HEK293 (cell line): ENCODE results near the gene RASL12.
A peak's percentile ranks its signal among the peaks of the same experiment; 100 is the strongest.

Experiments
- CTCF ChIA-PET: fragments of 350-600 bp; formaldehyde crosslinking; extraction: SDS; loops from one replicate; lab custom pipeline; 2021; ENCODE audit warnings: antibody characterized with exemption; lab: Yijun Ruan, JAX
- POLR2A ChIA-PET: fragments of 300-600 bp; formaldehyde crosslinking; extraction: SDS; loops from one replicate; lab custom pipeline; 2020; ENCODE audit warnings: antibody characterized with exemption, inconsistent platforms; lab: Yijun Ruan, JAX
- H3K27ac ChIP-seq: fragments of 200-500 bp; sonication (Bioruptor generic); 2 replicates; pipeline ENCODE4 v1.5.1; 2014; ENCODE audit warnings: low read depth, low read length, control low read depth, inconsistent platforms; ENCODE audit errors: extremely low read depth
- H3K36me3 ChIP-seq, 2 experiments: fragments of 200-500 bp in 1 of 2; sonication (Bioruptor generic) in 1 of 2; 1 replicate in 1 of 2; 2 replicates in 1 of 2; pipeline ENCODE4 v1.5.1; 2014 to 2017; ENCODE audit warnings: inconsistent platforms in 2 of 2, low read length in 2 of 2; ENCODE audit not compliant: control insufficient read depth in 2 of 2, insufficient read depth in 1 of 2
- H3K4me1 ChIP-seq: fragments of 200-500 bp; sonication (Bioruptor generic); 2 replicates; pipeline ENCODE4 v1.5.1; 2014; ENCODE audit warnings: mild to moderate bottlenecking, low read length, inconsistent platforms; ENCODE audit not compliant: control insufficient read depth, insufficient read depth
- H3K4me3 ChIP-seq: 2 replicates; pipeline ENCODE4 v1.5.1; 2011; ENCODE audit warnings: low read depth, mild to moderate bottlenecking, control low read depth, low read length, moderate library complexity
- H3K9me3 ChIP-seq: fragments of 200-500 bp; sonication (Bioruptor generic); 2 replicates; pipeline ENCODE4 v1.5.1; 2014; ENCODE audit warnings: low read depth, low read length, inconsistent platforms; ENCODE audit not compliant: control insufficient read depth, insufficient read depth
- GLI4 ChIP-seq: fragments of 450-650 bp; formaldehyde crosslinking; IDR thresholded peaks from 2 replicates; pipeline ENCODE4 v1.5.1; 2016; ENCODE audit warnings: missing biosample characterization, missing genetic modification characterization
- GLIS1 ChIP-seq: fragments of 450-650 bp; formaldehyde crosslinking; IDR thresholded peaks from 2 replicates; pipeline ENCODE4 v1.5.1; 2016; ENCODE audit warnings: missing biosample characterization, missing genetic modification characterization
- REPIN1 ChIP-seq: fragments of 450-650 bp; formaldehyde crosslinking; IDR thresholded peaks from 2 replicates; pipeline ENCODE4 v1.5.1; 2017; ENCODE audit warnings: missing biosample characterization, missing genetic modification characterization, low read depth
- ZBTB17 ChIP-seq: fragments of 450-650 bp; formaldehyde crosslinking; IDR thresholded peaks from 2 replicates; pipeline ENCODE4 v1.5.1; 2016; ENCODE audit warnings: missing biosample characterization, missing genetic modification characterization
- ZBTB48 ChIP-seq: fragments of 450-650 bp; formaldehyde crosslinking; IDR thresholded peaks from 2 replicates; pipeline ENCODE4 v1.5.1; 2016; ENCODE audit warnings: missing biosample characterization, missing genetic modification characterization
- ZFP69B ChIP-seq: fragments of 450-650 bp; formaldehyde crosslinking; IDR thresholded peaks from 2 replicates; pipeline ENCODE4 v1.5.1; 2016; ENCODE audit warnings: missing biosample characterization, missing genetic modification characterization
- ZNF157 ChIP-seq: fragments of 450-650 bp; formaldehyde crosslinking; IDR thresholded peaks from 2 replicates; pipeline ENCODE4 v1.5.1; 2016; ENCODE audit warnings: missing biosample characterization, missing genetic modification characterization
- ZNF26 ChIP-seq: fragments of 450-650 bp; formaldehyde crosslinking; IDR thresholded peaks from 2 replicates; pipeline ENCODE4 v1.5.1; 2016; ENCODE audit warnings: missing biosample characterization, missing genetic modification characterization
- ZNF600 ChIP-seq: fragments of 450-650 bp; formaldehyde crosslinking; IDR thresholded peaks from 2 replicates; pipeline ENCODE4 v1.5.1; 2016; ENCODE audit warnings: missing biosample characterization, missing genetic modification characterization
- ZNF654 ChIP-seq: fragments of 450-650 bp; formaldehyde crosslinking; IDR thresholded peaks from 2 replicates; pipeline ENCODE4 v1.5.1; 2016; ENCODE audit warnings: low read depth, missing biosample characterization, missing genetic modification characterization
- ZNF664 ChIP-seq: fragments of 450-650 bp; formaldehyde crosslinking; IDR thresholded peaks from 2 replicates; pipeline ENCODE4 v1.5.1; 2016; ENCODE audit warnings: missing biosample characterization, missing genetic modification characterization
- ZNF785 ChIP-seq: fragments of 450-650 bp; formaldehyde crosslinking; IDR thresholded peaks from 2 replicates; pipeline ENCODE4 v1.5.1; 2016; ENCODE audit warnings: missing biosample characterization, missing genetic modification characterization
- ZNF830 ChIP-seq: fragments of 450-650 bp; IDR thresholded peaks from 2 replicates; pipeline ENCODE4 v1.5.0; 2018; ENCODE audit warnings: missing biosample characterization, missing genetic modification characterization, low read depth, mild to moderate bottlenecking, moderate library complexity
- ZNF843 ChIP-seq: fragments of 450-650 bp; formaldehyde crosslinking; IDR thresholded peaks from 2 replicates; pipeline ENCODE4 v1.5.1; 2016; ENCODE audit warnings: missing biosample characterization, missing genetic modification characterization
- ZSCAN5A ChIP-seq: fragments of 450-650 bp; formaldehyde crosslinking; IDR thresholded peaks from 2 replicates; pipeline ENCODE4 v1.5.1; 2016; ENCODE audit warnings: missing biosample characterization, missing genetic modification characterization
- TF ChIP-seq, protein P1 (sequence below): fragments of 450-650 bp; formaldehyde crosslinking; IDR thresholded peaks from 2 replicates; pipeline ENCODE4 v1.5.1; 2016; ENCODE audit warnings: missing biosample characterization, missing genetic modification characterization
- TF ChIP-seq, protein P2 (sequence below): fragments of 450-650 bp; formaldehyde crosslinking; IDR thresholded peaks from 2 replicates; pipeline ENCODE4 v1.5.1; 2016; ENCODE audit warnings: missing biosample characterization, missing genetic modification characterization

The RASL12 gene

DNA sequence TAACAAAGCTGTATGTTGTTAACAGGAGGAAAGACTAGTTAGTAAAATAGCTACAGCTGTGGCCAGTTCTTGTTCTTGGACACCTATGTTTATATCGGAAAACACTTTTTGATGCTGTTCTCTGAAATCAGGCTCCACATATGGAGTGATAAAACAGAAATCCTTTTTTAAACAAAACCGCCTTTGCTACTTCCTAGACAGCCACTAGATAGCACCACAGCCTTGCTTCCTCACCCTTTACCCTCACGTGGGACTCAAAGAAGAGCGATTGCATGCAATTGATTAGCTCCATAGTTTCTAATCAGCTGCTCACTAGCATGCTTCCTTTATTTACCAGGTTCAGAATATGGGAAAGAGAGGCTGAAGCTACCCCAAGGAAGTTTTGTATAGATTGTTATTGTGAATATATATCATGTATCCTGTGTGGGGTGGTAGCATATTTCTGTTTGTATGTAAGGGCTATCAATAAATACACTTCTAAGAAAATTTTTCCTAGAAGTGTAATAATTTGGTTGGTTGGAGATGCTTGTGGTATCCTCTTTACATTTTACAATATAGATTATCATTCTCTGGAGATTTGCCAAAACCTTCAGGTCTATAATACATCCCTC, 34.0 kb downstream of the RASL12 start:
- CTCF ChIA-PET = interaction anchor here (0.5 to 1.9 kb wide), 16 partner anchors 9 to 413 kb away, joined by 3 to 15 read pairs (median 3); partner anchors contain the start of gene PDCD7
- POLR2A ChIA-PET = interaction anchor here (1.0 kb wide), 1 partner anchor 29 kb away, joined by 3 read pairs; no protein-coding TSS in a partner anchor

DNA sequence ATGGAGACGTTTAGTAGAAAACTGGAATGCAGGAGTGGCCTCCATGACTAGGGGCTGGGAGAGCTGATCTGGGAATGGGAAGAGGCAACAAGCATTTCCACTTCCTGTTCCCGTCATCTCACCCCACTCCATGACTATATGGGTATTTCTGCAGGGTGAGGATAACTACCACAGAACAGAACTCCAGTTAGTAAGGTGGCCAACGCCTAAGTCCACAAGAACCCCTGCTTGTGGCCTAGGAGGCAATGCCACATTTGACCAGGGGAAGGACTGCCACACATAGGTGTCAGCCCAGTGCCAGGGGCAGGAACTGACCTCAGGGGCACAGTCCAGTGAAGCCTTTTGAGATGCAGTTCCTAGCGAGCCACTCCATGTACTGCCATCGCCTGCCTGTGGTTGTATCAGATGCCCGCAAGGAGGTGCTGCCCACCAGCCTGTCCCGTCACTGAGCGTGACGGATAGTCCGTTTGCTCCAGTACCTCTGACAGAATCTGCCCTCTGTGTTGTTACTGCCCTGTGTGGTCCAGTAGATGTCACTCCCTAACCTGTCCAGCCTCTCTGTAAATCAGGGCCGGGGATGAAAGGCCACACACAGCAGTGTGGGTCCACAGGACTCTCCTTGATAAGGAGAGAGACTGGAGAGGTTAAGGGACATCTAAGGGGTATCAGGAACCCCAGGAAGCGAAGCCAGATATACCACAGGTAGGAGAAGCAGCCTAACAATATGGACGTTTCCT, 34.8 kb downstream of the RASL12 start:
- ChIA-PET POLR2A (interaction anchor here (1.0 kb wide), 1 partner anchor 28 kb away, joined by 3 read pairs; no protein-coding TSS in a partner anchor), CTCF (interaction anchor here (0.6 to 1.4 kb wide), 6 partner anchors 14 to 254 kb away, joined by 3 to 15 read pairs (median 4); no protein-coding TSS in a partner anchor)
- Histone ChIP-seq H3K36me3 (no peaks in the 10 kb centered on the region), H3K27ac (no peak overlapping the region), H3K9me3 (no peaks in the 10 kb centered on the region), H3K4me1 (no peaks in the 10 kb centered on the region), H3K4me3 (no peak overlapping the region)
- TF ChIP-seq ZFP69B (tag by site-specific recombination) (0 out of 2 replicates have a peak, but pooled peaks have one; percentile 38), ZNF830 (no peak), ZNF843 (tag by site-specific recombination) (no peak), GLI4 (tag by site-specific recombination) (no peak), ZSCAN5A (no peak), GLIS1 (tag by site-specific recombination) (peak; percentile 18; the same call in 1 of the 2 replicates), ZNF157 (tag by site-specific recombination) (no peak), ZNF600 (tag by site-specific recombination) (peak; percentile 73), ZBTB17 (tag by site-specific recombination) (0 out of 2 replicates have a peak, but pooled peaks have one; percentile 11), ZNF26 (tag by site-specific recombination) (no peak), ZNF654 (tag by site-specific recombination) (peak; percentile 49), REPIN1 (tag by site-specific recombination) (no peak), ZNF785 (0 out of 2 replicates have a peak, but pooled peaks have one; percentile 26), ZBTB48 (tag by site-specific recombination) (peak; percentile 40; the same call in 1 of the 2 replicates)
- TF ChIP-seq, protein P1, sequence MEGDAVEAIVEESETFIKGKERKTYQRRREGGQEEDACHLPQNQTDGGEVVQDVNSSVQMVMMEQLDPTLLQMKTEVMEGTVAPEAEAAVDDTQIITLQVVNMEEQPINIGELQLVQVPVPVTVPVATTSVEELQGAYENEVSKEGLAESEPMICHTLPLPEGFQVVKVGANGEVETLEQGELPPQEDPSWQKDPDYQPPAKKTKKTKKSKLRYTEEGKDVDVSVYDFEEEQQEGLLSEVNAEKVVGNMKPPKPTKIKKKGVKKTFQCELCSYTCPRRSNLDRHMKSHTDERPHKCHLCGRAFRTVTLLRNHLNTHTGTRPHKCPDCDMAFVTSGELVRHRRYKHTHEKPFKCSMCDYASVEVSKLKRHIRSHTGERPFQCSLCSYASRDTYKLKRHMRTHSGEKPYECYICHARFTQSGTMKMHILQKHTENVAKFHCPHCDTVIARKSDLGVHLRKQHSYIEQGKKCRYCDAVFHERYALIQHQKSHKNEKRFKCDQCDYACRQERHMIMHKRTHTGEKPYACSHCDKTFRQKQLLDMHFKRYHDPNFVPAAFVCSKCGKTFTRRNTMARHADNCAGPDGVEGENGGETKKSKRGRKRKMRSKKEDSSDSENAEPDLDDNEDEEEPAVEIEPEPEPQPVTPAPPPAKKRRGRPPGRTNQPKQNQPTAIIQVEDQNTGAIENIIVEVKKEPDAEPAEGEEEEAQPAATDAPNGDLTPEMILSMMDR = peak; percentile 83
- TF ChIP-seq, protein P2, sequence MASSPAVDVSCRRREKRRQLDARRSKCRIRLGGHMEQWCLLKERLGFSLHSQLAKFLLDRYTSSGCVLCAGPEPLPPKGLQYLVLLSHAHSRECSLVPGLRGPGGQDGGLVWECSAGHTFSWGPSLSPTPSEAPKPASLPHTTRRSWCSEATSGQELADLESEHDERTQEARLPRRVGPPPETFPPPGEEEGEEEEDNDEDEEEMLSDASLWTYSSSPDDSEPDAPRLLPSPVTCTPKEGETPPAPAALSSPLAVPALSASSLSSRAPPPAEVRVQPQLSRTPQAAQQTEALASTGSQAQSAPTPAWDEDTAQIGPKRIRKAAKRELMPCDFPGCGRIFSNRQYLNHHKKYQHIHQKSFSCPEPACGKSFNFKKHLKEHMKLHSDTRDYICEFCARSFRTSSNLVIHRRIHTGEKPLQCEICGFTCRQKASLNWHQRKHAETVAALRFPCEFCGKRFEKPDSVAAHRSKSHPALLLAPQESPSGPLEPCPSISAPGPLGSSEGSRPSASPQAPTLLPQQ (tag by site-specific recombination) = peak; percentile 48

More for the DNA sequence above, 34.0 kb downstream of the RASL12 start:
- TF ChIP-seq ZNF654 (tag by site-specific recombination) (peak; percentile 60), ZNF664 (tag by site-specific recombination) (no peak)
- TF ChIP-seq, protein P1 = 0 out of 2 replicates have a peak, but pooled peaks have one; percentile 8
- TF ChIP-seq, all 188 proteins: peak for 2
- no peaks in the 10 kb centered on the region for H3K4me1 ChIP-seq
- H3K36me3 ChIP-seq = no peaks in the 10 kb centered on the region
- no peak overlapping the region for H3K4me3 ChIP-seq
- H3K9me3 ChIP-seq = no peaks in the 10 kb centered on the region
- no peak overlapping the region for H3K27ac ChIP-seq
